ENCODE measurements around the gene IFITM10.

Gene IFITM10

DNA sequence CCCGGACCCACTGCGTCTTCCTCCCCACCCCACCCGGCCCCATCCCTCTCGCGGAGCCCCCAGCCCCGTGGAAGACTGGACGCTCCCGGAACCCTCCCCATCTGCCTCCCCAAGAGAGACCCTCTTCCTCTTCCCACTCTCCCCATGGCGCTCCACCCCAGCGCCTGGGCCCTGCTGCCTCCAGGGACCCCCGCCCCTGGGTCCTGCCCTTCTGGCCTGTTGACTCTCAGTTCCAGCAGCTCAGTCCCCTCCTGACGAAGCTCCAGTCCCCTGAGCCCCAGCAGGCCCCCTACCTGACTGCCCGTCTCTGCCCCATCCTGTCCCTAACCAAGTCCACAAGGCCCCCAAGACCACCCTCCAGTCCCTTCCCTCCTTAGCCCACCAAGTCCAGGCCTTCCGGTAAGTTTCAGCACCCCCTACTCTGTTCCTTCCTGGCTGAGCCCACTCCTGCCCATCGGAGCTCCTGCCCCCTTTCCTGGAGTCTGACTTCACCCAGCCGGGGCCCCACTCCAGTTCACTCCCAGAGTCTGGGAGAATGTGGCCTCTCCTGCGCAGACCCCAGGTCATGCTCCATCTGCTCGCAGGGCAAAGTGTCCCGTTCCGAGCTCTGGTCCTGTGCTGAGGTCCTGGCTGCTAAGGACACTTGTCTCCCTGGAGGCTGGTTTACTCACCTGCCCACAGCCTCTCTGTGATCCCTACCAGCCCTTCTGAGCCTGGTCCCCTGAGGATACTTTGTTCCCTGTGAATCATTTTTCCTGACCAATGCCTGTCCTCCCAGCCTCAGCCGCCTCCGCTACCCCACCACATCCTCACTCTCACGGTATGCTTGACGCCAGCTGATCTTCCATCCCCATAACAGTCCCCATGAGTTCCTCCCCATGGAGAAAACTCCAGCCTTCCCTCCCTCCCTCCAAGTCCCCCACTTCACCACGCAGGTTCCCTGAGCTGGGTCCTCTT, 722 bp downstream of the IFITM10 start (continued):
- TF ChIP-seq, protein P1, sequence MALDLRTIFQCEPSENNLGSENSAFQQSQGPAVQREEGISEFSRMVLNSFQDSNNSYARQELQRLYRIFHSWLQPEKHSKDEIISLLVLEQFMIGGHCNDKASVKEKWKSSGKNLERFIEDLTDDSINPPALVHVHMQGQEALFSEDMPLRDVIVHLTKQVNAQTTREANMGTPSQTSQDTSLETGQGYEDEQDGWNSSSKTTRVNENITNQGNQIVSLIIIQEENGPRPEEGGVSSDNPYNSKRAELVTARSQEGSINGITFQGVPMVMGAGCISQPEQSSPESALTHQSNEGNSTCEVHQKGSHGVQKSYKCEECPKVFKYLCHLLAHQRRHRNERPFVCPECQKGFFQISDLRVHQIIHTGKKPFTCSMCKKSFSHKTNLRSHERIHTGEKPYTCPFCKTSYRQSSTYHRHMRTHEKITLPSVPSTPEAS (tag by site-specific recombination; IDR thresholded peaks at IDR 0.05) = no peak
- TF ChIP-seq, protein P2, sequence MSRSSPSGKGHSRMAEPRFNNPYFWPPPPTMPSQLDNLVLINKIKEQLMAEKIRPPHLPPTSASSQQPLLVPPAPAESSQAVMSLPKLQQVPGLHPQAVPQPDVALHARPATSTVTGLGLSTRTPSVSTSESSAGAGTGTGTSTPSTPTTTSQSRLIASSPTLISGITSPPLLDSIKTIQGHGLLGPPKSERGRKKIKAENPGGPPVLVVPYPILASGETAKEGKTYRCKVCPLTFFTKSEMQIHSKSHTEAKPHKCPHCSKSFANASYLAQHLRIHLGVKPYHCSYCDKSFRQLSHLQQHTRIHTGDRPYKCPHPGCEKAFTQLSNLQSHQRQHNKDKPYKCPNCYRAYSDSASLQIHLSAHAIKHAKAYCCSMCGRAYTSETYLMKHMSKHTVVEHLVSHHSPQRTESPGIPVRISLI (tag by site-specific recombination; IDR thresholded peaks at IDR 0.05) = no peak
- TF ChIP-seq ZNF146 (tag by site-specific recombination; IDR thresholded peaks at IDR 0.05) = no peak
- TF ChIP-seq KLF8 (tag by site-specific recombination; IDR thresholded peaks at IDR 0.05) = no peak
- no peak for TF ChIP-seq ZNF664 (tag by site-specific recombination; IDR thresholded peaks at IDR 0.05)
- TF ChIP-seq ZEB2 (tag by site-specific recombination; IDR thresholded peaks at IDR 0.05) = no peak
- no peak for TF ChIP-seq ZNF558 (tag by site-specific recombination; IDR thresholded peaks at IDR 0.05)
- no peak for TF ChIP-seq ZNF48 (tag by site-specific recombination; IDR thresholded peaks at IDR 0.05)

DNA sequence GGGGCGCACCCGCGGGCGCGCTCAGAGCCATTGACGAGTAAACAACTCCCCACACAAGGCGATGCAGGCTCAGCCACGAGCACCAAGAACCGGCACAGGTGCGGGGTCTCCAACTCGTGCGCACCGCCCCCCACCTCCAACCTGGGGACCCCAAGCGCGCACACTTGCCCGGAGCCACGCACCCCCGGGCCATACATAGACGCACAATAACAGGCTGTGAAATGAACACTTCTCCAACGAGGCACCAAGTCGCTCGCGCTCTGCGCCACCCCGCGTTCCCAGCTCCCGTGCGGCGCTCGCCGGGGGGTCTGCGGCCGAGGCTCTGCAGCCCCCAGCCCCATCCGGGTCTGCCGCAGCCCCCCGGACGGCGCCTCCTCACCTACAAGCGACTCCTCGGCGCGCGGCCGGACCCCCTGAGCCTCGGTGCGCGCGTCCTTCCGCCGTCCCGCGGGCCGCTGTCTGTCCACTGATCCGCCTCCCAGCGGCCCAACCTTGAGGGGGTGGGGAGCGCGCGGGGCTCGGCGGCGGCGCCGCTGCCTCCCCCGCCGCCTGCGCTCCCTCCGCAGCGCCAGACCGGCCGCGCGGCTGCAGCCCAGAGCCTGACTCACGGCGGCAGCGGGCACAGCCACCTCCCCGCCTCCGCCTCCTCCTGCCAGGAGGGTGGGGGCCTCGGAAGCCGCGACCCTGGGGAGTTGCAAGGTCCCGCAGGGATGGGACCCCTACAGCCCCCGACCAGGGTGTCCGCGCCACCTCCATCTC, 1.6 kb downstream of the IFITM10 start:
- no peak overlapping the region; the same call in 1 of the 2 replicates for H3K4me3 ChIP-seq (ENCODE audit: low read depth, low read length)
- no peaks in the 10 kb centered on the region; the same call in 1 of the 2 replicates for H3K4me1 ChIP-seq (ENCODE audit: control insufficient read depth, insufficient read depth, low read length)
- H3K27ac ChIP-seq (ENCODE audit: extremely low read depth, low read depth, low read length) = no peak overlapping the region
- CTCF ChIA-PET = interaction anchor here (0.7 kb wide), 1 partner anchor 133 kb away, joined by 3 read pairs; no protein-coding TSS in a partner anchor
- POLR2A ChIA-PET = no interaction called here
- peaks cover 0 to 20% of the 10 kb centered on the region in 2 experiments; a peak in 1 of 3 replicates for H3K36me3 ChIP-seq (ENCODE audit: control insufficient read depth in 2 of 2, insufficient read depth in 1 of 2, low read length in 2 of 2)
- TF ChIP-seq, protein P3, sequence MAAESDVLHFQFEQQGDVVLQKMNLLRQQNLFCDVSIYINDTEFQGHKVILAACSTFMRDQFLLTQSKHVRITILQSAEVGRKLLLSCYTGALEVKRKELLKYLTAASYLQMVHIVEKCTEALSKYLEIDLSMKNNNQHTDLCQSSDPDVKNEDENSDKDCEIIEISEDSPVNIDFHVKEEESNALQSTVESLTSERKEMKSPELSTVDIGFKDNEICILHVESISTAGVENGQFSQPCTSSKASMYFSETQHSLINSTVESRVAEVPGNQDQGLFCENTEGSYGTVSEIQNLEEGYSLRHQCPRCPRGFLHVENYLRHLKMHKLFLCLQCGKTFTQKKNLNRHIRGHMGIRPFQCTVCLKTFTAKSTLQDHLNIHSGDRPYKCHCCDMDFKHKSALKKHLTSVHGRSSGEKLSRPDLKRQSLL (tag by site-specific recombination; IDR thresholded peaks at IDR 0.05) = no peak
- TF ChIP-seq, protein P4, sequence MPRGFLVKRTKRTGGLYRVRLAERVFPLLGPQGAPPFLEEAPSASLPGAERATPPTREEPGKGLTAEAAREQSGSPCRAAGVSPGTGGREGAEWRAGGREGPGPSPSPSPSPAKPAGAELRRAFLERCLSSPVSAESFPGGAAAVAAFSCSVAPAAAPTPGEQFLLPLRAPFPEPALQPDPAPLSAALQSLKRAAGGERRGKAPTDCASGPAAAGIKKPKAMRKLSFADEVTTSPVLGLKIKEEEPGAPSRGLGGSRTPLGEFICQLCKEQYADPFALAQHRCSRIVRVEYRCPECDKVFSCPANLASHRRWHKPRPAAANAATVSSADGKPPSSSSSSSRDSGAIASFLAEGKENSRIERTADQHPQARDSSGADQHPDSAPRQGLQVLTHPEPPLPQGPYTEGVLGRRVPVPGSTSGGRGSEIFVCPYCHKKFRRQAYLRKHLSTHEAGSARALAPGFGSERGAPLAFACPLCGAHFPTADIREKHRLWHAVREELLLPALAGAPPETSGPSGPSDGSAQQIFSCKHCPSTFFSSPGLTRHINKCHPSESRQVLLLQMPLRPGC (tag by site-specific recombination; IDR thresholded peaks at IDR 0.05) = no peak
- TF ChIP-seq, protein P5, sequence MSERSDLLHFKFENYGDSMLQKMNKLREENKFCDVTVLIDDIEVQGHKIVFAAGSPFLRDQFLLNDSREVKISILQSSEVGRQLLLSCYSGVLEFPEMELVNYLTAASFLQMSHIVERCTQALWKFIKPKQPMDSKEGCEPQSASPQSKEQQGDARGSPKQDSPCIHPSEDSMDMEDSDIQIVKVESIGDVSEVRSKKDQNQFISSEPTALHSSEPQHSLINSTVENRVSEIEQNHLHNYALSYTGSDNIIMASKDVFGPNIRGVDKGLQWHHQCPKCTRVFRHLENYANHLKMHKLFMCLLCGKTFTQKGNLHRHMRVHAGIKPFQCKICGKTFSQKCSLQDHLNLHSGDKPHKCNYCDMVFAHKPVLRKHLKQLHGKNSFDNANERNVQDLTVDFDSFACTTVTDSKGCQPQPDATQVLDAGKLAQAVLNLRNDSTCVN (tag by site-specific recombination; optimal IDR thresholded peaks at IDR 0.05) = peak; percentile 13
- no peak for TF ChIP-seq ZNF292 (tag by site-specific recombination; IDR thresholded peaks at IDR 0.05; ENCODE audit: borderline replicate concordance, low read depth)
- no peaks in the 10 kb centered on the region for H3K9me3 ChIP-seq (ENCODE audit: control insufficient read depth, insufficient read depth, low read depth, low read length)

Data from HEK293 (cell line).